Measurements from ENCODE around the gene ZC3H11A.

GRCh38 chr1:203839081-203839480, 43.7 kb downstream of the ZC3H11A start:
- TF ChIP-seq POLR2AphosphoS5 (IDR thresholded peaks at IDR 0.05): no peak
- TF ChIP-seq, protein P1, sequence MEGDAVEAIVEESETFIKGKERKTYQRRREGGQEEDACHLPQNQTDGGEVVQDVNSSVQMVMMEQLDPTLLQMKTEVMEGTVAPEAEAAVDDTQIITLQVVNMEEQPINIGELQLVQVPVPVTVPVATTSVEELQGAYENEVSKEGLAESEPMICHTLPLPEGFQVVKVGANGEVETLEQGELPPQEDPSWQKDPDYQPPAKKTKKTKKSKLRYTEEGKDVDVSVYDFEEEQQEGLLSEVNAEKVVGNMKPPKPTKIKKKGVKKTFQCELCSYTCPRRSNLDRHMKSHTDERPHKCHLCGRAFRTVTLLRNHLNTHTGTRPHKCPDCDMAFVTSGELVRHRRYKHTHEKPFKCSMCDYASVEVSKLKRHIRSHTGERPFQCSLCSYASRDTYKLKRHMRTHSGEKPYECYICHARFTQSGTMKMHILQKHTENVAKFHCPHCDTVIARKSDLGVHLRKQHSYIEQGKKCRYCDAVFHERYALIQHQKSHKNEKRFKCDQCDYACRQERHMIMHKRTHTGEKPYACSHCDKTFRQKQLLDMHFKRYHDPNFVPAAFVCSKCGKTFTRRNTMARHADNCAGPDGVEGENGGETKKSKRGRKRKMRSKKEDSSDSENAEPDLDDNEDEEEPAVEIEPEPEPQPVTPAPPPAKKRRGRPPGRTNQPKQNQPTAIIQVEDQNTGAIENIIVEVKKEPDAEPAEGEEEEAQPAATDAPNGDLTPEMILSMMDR (IDR thresholded peaks at IDR 0.05): no peak

Data from transverse colon (tissue), 4 donors.